A549 (cell line): ENCODE measurements around the gene RAD51B.

Experiments
- CEBPB ChIP-seq, 2 experiments: fragments of >200 bp in 1 of 2; sonication (Bioruptor Twin) in 1 of 2; formaldehyde crosslinking in 1 of 2; IDR thresholded peaks; 2 replicates each; pipeline ENCODE4 v1.6.1; 2012 to 2016
- CHD4 ChIP-seq: fragments of 200-600 bp; sonication (generic); IDR thresholded peaks from 2 replicates; pipeline ENCODE4 v1.6.1; 2016; ENCODE audit warnings: antibody characterized with exemption, mild to moderate bottlenecking, borderline replicate concordance
- MAX ChIP-seq: IDR thresholded peaks from 2 replicates; pipeline ENCODE4 v1.6.1; 2012
- NFE2L2 ChIP-seq: fragments of 150-350 bp; conservative IDR thresholded peaks from 2 replicates; pipeline ENCODE4 v1.6.1; 2014; ENCODE audit warnings: low read length
- POLR2A ChIP-seq: IDR thresholded peaks from 2 replicates; pipeline ENCODE4 v1.6.1; 2012; ENCODE audit warnings: mild to moderate bottlenecking, low read length
- RAD21 ChIP-seq, 2 experiments: fragments of >200 bp in 1 of 2; sonication (Bioruptor Twin) in 1 of 2; formaldehyde crosslinking in 1 of 2; IDR thresholded peaks in 1 of 2; conservative IDR thresholded peaks in 1 of 2; 2 replicates in 1 of 2; 3 replicates in 1 of 2; pipeline ENCODE4 v1.6.1; 2012 to 2018; ENCODE audit warnings: inconsistent platforms in 1 of 2
- RCOR1 ChIP-seq: fragments of 150-350 bp; IDR thresholded peaks from 2 replicates; pipeline ENCODE4 v1.6.1; 2014; ENCODE audit warnings: antibody characterized with exemption, low read length, low read depth
- SMC3 ChIP-seq: fragments of >200 bp; sonication (Bioruptor Twin); formaldehyde crosslinking; IDR thresholded peaks from 3 replicates; pipeline ENCODE4 v1.6.1; 2018; ENCODE audit warnings: inconsistent platforms
- ZFP36 ChIP-seq: fragments of 450-650 bp; IDR thresholded peaks from 2 replicates; pipeline ENCODE4 v1.6.1; 2014; ENCODE audit warnings: borderline replicate concordance; ENCODE audit not compliant: partially characterized antibody
- TF ChIP-seq, protein P1 (sequence below): fragments of >200 bp; sonication (Bioruptor Twin); formaldehyde crosslinking; IDR thresholded peaks from 3 replicates; pipeline ENCODE4 v1.5.1; 2016
- TF ChIP-seq, protein P2 (sequence below): fragments of 200-600 bp; sonication (generic); IDR thresholded peaks from 2 replicates; pipeline ENCODE4 v1.6.1; 2016; ENCODE audit warnings: antibody characterized with exemption, mild to moderate bottlenecking, moderate library complexity
- TF ChIP-seq, protein P3 (sequence below): IDR thresholded peaks from 2 replicates; pipeline ENCODE4 v1.6.1; 2012

DNA sequence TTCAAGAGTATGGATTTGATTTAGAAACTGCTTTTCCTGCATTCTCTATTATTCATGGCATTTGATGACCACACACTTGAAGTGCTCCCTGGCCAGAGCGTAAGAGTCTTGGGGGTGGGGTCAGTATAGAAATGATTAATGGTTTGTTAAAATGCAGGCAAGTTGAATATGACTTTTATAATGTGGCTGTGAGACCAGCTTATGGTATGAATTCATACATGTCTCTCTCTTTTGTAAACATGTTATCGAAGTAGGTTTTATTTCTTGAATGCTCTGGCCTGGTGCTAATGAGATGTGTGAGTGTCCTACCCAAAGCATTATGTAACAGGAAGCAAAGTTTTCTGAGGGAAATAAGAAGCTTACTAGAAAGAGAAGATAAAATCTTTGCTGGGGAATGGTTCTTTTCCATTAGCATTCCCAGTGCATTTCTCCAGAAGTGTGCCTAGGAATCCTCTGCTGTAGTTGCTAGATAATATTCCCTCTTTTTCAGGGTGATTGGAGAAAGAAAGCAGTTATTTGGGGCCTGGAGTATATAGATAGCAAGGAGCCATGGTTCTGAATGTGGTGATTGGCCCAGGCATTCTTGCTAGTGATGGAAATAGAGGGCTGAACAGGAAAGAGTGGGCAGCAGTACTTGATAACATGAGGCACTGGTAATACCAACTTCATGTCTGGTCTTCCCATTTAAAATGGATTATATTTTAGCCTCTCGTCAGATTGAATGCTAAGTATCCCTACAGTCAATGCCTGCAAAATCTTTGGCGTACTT lies 289.7 kb downstream of the RAD51B start:
- TF ChIP-seq, protein P1, sequence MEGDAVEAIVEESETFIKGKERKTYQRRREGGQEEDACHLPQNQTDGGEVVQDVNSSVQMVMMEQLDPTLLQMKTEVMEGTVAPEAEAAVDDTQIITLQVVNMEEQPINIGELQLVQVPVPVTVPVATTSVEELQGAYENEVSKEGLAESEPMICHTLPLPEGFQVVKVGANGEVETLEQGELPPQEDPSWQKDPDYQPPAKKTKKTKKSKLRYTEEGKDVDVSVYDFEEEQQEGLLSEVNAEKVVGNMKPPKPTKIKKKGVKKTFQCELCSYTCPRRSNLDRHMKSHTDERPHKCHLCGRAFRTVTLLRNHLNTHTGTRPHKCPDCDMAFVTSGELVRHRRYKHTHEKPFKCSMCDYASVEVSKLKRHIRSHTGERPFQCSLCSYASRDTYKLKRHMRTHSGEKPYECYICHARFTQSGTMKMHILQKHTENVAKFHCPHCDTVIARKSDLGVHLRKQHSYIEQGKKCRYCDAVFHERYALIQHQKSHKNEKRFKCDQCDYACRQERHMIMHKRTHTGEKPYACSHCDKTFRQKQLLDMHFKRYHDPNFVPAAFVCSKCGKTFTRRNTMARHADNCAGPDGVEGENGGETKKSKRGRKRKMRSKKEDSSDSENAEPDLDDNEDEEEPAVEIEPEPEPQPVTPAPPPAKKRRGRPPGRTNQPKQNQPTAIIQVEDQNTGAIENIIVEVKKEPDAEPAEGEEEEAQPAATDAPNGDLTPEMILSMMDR, result no peak
- TF ChIP-seq CEBPB (IDR thresholded peaks at IDR 0.05), result no peak
- no peak for TF ChIP-seq ZFP36
- no peak for TF ChIP-seq POLR2A
- no peak for TF ChIP-seq RAD21 (conservative IDR thresholded peaks at IDR 0.05 in 1 of 2, IDR thresholded peaks at IDR 0.05 in 1 of 2)
- no peak for TF ChIP-seq NFE2L2
- TF ChIP-seq MAX, result no peak
- TF ChIP-seq, protein P2, sequence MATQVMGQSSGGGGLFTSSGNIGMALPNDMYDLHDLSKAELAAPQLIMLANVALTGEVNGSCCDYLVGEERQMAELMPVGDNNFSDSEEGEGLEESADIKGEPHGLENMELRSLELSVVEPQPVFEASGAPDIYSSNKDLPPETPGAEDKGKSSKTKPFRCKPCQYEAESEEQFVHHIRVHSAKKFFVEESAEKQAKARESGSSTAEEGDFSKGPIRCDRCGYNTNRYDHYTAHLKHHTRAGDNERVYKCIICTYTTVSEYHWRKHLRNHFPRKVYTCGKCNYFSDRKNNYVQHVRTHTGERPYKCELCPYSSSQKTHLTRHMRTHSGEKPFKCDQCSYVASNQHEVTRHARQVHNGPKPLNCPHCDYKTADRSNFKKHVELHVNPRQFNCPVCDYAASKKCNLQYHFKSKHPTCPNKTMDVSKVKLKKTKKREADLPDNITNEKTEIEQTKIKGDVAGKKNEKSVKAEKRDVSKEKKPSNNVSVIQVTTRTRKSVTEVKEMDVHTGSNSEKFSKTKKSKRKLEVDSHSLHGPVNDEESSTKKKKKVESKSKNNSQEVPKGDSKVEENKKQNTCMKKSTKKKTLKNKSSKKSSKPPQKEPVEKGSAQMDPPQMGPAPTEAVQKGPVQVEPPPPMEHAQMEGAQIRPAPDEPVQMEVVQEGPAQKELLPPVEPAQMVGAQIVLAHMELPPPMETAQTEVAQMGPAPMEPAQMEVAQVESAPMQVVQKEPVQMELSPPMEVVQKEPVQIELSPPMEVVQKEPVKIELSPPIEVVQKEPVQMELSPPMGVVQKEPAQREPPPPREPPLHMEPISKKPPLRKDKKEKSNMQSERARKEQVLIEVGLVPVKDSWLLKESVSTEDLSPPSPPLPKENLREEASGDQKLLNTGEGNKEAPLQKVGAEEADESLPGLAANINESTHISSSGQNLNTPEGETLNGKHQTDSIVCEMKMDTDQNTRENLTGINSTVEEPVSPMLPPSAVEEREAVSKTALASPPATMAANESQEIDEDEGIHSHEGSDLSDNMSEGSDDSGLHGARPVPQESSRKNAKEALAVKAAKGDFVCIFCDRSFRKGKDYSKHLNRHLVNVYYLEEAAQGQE, result no peak
- no peak for TF ChIP-seq RCOR1
- no peak for TF ChIP-seq SMC3
- TF ChIP-seq, protein P3, sequence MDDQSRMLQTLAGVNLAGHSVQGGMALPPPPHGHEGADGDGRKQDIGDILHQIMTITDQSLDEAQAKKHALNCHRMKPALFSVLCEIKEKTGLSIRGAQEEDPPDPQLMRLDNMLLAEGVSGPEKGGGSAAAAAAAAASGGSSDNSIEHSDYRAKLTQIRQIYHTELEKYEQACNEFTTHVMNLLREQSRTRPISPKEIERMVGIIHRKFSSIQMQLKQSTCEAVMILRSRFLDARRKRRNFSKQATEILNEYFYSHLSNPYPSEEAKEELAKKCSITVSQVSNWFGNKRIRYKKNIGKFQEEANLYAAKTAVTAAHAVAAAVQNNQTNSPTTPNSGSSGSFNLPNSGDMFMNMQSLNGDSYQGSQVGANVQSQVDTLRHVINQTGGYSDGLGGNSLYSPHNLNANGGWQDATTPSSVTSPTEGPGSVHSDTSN, result no peak
- no peak for TF ChIP-seq CHD4
